Medulla oblongata (tissue), 1 donor: Measurements from ENCODE around the gene SLCO4A1.
A peak's percentile ranks its signal among the peaks of the same experiment; 100 is the strongest.

Experiments
- DNase-seq: peaks from one replicate; pipeline ENCODE4 v3.0.0-alpha.2; 2015; ENCODE audit errors: extremely low spot score

SLCO4A1 gene

DNA sequence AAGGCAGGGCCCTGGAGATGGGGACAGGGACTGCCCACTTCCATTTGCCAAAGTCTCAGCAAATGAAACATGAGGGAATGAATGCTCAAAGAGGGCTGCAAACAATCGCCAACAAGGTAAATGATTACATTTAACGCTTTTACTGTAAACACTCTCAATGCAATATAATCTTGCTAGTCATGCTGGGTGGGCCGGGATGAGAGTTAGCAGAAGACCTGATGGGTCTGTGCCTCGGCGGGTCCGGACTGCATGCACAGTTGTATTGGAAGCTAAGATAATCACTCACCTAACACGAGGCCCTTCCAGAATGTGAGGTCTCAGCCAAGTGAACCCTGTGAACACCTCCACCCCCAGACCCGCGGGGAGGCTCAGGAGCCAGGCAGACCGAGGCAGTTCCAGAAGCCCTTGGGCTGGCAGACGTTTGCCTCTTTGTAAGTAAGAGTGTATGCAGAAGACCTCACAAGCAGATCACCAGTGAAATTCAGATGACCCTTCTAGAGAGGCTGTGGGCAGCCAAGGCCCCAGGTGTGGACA, 4.7 kb upstream of the SLCO4A1 start:
- no peak for DNase-seq

DNA sequence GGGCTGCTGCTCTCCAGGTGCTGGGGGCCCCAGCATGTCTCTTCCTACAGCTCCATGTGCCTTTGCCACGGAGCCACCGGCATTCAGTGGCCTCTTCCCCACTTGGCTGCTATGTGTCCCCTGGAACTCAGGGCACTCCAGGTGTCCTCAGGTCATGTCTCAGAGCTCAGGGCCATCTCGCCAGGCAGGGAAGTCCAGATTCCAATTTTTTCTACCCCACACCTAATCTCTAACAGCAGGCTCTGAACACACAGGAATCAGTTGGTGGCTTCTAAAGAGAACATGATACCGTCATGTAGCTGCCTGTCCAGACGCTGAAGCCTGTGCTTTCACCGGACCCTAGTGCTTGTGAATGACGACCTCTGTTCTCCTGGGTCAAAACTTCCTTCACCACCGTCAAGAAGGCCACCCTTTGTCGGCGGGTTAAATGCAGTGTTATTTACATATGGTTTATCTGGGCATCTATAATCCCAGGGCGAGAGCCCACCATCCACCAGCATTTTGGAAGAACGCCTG, 4.2 kb upstream of the SLCO4A1 start:
- no peak for DNase-seq

DNA sequence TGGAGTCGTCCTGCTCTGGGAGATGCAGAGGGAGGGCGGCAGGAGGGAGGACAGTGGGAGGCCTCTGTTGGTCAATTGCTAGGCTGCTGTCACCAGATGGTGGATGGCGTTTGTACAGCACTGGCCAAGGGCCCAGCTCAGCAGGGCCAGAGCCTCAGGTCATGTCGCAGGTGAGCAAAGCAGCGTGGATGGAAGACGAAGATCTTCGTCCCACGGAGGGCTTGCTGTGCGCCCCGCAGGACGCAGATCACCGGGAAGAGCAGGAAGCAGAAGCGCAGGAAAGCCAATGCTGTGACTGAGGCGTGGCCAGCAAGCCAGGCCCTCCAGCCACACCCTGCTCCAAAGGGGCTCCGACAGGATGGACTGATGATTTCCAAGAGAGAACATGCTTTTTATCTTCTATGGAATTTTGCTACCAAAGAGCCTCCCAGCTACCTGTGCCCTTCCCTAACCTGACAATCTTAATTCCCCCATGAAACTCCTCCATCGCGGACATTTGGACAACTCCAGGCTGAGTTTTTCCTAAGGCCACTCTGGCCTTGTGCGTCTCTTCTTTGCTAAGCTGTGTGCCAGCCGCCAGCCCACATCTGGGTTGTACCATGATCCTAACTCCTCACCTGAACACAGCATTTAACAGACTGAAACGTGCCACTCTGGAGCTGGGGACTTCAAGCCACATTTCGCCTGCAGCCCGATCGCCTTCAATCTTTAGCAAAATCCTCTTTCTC, 3.5 kb upstream of the SLCO4A1 start:
- DNase-seq = no peak

DNA sequence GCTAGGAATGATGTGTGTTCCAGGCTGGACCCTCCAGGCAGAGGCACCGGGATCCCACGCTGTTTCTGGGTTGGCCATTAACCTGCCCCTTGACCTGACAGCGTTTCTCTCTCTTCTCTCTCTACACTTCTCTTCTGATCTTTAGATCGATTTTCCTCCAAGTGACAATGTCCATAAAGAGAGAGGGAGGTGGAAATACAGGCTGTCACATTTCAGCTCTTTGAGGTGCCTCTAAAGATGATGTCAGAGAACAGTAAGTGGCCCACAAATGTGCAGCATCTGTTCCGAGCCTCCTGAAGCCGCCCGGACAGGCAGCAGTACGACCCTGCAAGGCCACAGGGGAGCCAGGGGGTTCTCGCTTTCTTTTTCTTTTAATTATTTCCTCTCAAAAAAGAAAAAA, 2.5 kb upstream of the SLCO4A1 start:
- DNase-seq = no peak

DNA sequence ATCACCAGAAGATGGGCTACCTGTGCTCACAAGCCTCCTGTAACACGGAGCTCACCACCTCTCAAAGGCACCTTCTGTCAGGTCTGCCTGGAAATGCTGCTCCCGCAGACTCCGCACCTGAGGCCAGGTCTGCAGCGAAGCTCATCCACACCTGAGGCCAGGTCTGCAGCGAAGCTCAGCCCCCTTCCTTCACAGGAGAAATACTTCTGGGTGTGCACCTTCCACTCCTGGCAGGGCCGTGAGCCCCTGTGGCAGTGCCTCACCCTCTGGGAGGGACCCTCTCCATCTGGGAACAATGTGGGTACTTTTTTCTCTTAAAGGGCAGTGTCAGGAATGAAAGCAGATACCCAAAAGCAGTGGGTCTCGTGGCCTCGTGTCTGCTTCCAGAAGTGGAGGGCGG, 1.4 kb upstream of the SLCO4A1 start:
- DNase-seq = no peak

DNA sequence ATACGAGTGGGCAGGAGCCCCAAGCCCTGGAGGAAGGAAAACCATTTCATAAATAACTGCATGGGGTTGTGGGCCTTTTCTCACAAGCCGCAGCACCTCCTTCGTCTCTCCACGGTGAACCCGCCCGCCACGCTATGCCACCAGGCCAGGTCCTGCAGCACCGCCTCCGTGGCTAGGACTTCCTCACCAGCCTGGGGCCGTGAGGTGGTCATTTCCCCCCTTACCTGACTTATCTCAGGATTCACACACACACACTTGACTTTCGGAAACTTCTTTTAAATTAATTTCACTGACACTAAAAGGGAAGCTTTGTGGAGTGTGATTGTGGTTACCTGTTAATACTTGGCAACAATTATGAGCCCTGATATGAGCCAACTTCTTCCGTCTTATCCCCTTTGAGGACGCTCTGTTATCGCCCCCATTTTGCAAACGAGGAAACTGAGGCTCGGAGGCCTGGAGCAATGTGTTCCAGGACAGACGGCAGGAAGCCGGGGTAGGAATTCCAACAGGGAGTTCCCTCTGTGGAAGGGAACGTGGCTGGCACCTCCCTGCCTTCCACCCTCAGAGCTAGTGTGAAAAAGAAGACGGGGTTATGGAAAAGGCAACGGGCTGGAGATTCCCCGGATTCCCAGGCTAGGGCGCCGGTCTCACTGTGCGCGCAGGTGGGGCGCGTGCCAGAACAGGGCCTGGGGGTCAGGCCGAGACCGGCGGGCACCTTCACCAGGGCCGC, 817 bp upstream of the SLCO4A1 start:
- no peak for DNase-seq

DNA sequence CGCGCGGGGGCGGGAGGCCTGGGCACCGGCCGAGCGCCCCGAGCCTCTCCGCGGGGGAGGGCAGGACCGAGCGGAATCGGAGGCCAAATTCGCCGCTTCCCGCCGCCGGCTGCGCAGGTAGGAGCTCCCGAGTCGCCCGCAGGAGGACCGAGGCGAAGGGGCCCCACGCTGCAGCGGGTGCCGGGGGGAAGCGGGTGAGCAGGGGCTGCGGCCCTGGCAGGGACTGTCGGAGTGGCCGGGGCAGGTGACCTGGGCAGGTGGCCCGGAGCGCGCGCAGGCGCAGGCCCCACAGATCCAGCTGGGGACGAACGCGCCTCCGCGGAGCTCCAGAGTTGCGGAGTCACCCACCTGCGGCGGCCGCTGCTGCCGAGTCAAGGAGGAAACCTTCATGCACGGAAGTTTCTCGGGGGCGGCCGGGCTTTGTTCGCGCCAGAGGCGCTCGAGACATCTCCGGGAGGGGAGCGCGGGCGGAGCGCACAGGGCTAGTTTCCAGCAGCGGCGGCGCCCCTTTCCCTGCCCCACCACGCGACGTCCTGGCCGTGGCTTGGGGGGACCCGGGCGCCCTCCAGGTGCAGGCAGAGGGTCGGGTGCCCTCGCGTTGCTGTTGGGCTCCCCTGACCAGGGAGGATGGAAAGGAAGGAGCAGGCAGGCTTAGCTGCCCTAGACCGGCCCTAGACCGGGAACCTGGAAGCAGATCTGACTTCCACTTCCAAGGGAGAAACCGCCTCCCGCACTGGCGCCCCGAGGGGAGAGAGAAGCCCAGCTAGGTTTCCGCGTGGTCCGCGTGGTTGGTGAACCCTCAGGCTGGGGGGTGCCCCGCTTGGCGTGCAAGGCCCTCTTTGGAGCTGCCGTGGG, 590 bp downstream of the SLCO4A1 start:
- DNase-seq = no peak

DNA sequence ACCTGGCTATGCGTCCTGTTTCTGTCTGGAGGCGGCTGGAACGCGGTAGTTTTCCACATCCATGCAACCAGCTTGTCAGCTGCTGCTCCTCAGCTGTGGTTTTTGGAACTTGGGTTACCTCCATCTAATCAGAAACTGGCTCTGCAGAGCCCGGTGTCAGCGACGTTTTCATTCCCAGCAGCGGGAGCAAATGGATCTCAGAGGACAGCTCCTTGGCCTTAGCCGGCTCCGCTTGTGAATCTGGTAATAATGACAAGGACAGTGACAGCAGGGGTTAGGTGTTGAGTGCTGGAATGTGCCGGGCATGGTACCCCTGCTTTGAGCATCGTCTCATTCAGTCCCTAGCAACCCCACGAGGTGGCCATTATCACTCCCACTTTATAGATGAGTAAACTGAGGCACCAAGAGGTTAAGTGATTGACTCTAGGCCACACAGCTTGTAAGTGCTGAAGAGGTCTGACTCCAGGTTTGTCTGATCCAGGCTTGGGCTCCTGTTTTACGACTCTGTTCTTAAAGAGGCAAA, 1.3 kb downstream of the SLCO4A1 start:
- no peak for DNase-seq

DNA sequence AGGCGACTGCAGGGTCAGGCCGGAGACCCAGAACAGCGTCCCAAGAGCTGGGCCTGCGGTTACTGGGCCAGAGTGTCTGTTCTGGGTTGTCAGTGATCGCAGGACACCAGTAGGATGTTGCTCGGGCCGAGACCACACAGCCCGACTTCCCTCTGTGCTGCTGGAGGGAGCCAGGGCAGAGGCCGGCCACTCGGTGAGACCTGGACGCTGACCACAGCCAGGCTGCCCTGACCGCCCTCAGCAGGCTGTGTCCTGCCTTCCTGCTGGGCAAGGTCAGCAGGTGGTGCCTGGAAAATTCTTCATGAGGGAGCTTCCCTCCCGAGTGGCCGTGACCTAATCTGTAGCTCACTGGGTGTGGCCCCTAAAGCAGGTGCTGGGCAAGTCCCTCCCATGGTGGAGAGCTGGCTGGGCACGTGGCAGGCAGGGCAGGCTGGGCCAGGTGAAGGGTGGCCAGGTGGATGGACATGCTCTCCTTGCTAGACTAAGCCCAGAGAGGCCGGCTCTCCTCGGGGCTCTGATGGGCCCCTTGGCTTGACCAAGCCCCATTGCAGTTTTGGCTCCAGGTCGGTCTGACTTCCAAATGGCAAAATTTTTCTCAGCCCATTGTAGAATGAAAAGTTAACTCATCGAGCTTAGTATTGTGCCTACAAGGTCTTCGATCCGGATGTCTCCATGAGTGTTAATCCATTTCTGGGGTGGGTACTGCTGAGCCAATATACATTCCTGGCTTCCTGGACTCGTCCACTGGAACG, 1.9 kb downstream of the SLCO4A1 start:
- DNase-seq = no peak

DNA sequence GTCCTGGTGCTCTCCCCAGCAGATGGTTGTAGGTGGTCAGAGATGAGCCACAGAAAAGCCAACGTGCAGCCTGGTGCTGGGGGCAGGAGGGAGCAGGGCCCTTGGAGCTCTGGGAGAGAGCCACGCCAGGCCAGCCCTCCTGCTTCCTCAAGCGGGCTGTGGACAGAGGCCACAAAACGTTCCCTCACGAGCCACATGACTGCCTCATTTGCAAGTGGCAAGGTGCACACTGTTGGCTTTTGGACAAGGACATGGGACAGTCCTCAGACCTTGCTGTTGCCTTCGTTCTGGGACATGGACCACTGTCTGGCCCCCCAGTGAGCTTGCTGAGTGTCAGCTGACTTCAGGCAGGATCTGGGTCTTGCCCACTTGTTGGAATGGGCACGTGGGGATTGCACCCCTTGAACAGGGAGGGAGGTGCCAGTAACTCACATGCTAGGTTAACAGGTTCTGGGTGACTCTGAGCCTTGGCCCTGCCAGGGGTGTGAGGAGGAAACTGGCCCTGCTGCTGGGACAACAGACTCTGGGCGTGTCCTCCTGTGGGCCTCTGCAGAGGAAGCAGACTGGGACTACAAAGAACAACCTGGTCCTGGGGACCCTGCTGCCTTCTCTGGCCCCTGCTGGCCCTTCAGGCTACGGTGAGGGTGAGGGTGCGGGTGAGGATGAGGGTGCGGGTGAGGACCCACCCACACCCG, 2.6 kb downstream of the SLCO4A1 start:
- DNase-seq = no peak

DNA sequence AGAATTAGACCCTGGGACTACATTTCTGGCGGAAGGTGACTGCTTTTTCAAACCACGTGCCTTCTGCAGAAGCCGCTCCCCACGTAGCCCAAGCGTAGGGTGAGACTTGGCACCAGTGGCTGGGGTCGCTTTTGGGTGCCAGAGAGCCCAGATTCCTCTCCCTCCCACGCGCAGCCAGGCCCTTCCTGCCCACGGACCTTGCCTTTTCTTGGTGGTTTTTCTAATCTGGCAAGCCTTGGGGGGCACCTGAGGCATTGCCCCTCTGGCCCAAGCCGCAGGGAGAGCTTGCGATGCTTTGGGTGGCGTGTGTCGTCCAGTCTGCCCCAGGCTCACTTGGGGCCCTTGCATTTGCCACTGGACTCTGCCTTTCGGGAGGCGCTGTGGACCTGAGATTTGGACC, 3.3 kb downstream of the SLCO4A1 start:
- DNase-seq = no peak

DNA sequence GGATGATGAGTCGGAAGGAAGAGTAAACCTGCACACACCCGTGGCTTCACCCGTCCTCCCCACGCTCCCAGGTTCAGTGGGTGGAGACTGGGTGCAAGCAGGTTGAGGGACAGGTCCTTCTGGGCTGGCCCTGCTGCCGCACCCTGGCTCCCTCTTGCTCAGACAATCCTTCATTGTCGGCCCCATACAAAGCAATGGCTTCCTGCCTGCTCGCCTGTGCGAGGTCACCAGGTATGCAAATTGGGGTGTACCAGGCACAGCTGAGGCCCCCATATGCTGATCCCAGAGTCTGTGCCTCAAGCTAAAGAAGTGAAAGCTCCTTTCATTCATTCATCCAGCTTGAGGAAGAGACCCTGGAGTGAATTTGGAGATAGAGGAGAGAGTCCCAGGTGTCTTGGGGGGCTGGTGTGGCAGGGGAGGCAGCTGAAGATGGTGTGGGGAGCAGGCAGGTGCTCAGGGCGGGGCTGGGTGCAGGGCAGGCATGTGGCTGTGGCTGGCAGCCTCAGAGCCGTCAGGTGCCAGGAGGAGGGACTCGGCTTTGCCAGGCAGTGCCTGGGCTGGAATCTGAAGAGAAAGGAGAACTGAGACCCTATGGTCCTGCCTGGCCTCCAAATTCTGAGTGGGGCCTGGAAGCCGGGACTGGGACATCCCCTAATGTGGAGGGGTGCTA, 4.7 kb downstream of the SLCO4A1 start:
- no peak for DNase-seq

DNA sequence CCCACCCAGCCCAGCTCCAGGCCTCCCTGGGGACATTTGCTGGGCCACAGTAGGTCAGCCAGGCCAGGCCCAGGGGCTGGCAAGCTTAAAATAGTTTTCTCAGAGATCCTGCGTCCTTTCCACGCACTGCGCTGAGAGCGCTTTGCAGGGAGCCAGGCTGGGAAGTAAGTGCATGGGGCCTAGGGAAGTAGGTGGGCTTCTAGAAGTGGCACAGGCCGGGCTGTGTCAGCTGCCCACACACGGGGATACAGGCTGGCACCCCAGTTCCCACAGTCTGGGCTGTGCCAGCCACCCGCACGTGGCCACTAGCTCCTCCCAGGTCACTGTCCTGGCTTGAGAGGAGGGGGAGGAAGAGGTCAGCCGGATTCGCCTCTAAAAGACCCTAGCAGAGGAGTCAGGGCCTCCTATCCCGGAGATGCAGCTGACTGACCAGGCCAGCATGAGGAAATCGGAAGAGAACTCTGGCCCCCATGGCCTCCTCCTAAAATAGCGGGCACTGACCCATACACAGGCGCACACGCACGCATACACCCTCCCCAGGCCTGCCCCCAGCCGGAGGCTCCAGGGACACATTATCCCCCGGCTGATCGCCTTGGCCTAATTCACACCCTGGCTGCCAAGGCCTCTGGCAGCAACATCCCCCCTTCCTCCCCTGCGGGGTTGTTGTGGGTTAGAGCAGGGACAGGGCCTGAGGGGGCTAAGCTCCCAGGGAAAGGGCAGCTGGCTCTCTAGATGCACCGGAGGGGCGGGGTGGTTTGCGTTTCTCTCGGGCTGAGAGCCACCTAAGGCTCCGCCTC, 5.4 kb downstream of the SLCO4A1 start:
- DNase-seq = peak; percentile 37

DNA sequence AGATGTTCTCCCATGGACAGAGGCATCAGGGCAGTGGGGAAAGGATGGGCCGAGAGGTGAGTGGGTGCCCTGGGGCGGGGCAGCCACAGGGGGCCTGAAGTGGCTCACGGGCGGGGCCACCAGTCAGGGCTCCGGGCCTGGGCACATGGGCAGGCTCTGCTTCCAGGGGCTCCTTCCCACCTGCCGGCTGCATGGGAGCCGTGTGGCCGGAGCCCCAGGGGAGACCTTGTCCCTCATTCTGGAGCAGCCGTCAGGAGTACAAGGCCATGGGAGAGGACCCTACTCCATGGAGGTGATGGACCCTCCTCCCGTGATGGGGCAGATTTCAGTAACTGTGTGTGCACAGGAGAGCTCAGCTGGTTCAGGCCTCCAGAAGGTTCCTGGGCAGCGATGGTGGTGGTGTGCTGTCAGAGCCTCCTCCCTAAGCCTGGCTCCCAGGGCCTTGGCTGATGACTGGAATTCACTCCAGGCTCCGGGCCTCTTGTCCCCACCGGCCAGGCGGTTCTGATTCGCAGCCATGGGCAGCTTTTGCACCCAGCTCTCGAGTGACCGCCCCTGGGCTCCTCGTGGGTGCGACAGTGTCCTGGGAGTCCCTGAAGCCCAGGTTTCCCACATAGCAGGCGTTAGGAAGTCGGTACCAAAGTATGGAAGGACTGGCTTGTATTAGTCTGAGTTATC, 6.2 kb downstream of the SLCO4A1 start:
- no peak for DNase-seq

DNA sequence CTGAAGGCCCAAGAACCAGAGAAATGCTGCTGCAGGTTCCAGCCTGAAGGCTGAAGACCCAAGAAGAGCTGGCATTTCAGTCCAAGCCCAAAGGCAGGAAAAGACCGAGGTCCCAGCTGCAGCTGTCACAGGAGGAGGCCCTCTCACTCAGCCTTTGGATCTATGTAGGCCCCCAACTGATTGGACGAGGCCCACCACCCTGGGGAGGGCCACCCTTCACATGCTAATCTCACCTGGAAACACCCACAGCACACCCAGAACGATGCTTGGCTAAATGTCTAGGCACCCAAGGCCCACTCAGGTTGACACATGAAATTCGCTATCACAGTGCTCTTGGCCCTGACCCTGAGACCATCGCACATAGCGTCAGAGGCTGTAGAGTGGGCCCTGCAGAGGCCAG, 6.8 kb downstream of the SLCO4A1 start:
- DNase-seq = no peak

DNA sequence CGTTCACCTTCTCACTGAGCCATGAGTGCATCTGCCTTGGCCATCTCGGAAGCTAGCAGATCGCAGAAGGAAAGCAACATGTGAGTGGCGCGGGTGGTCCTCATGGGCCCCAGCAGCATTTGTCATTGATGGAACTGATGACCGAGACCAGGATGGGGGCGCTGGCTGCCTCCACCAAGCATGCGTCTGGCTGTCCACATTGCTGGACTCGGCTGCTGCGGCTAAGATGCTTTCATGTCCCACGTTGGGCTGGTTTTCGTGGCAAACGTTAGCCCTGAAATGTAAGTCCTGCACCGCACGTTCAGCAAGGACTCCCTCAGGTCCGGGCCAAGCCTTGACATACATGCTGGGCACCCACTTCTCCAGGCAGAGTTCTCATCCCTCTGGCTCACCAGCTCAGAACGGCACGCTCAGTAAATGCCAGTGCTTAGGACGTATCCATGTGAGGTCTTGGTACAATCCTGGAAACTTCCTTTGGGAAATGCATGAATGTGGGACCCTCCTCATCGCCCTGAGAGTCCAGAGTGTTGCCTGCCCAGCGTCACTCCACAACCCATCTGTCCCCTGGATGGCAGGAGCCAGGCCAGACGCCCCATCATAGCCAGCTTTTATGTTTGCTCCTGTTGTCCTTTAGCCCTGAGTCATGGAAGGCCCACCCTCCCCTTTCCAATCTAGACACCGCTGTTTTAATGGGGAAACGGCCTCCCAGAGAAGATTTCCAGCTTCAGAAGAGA, 8.4 kb downstream of the SLCO4A1 start:
- no peak for DNase-seq

DNA sequence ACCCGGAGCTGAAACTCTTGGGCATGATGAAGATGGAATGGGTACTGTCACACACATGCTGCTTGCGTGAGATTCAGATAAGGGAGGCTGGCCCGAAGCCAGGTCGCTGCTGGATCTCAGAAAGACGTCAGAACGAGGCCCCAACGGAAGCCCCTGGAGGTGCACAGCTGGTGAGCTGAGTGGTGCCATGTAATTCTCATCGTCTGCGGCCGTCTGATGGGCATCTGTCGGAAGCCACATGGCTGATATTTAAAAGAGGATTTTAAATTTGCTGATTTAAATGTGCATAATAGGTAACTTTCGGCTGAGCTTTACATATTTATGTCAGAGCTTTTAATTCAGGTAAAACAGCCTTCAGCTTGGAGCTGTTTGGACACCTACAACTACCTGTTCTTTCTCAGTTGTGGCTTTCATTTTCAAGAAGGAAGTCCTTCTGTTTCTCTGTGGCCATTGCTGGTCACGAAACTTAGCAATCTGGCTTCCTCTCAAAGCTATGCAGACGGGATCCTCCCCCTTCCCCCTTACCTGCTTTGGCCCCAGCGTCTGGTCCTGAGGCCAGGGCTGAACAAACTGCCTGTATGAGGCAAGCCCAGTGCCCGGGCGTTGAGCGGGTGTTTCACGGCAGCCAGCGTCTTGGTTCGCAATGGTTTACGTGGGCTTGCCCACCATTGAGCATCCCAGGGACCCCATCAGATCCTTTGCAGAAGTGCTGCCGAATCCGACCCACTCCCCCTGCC, 9.2 kb downstream of the SLCO4A1 start:
- DNase-seq = peak; percentile 24
